Psoas muscle (tissue), 8 donors: ENCODE data around the gene ATP6AP2. TPM values are rescaled to one million over a fixed set of nuclear protein-coding genes. Genes with fewer than 3 reads are reported as not detected.
A peak's percentile ranks its signal among the peaks of the same experiment; 100 is the strongest.

Experiments
- ATAC-seq, 4 donors: fragments of 200-7000 bp; cut with Tn5 transposase; one replicate each; pipeline ENCODE4 v1.9.1; 2020; ENCODE audit warnings: moderate library complexity in 3 of 4, mild to moderate bottlenecking in 2 of 4
- DNase-seq, 2 donors: peaks; one replicate each; pipeline ENCODE4 v3.0.0-alpha.2; 2020
- H3K27ac ChIP-seq: fragments of 200-600 bp; one replicate; pipeline ENCODE4 v1.8.0; 2022
- H3K27me3 ChIP-seq, 3 donors: fragments of 200-600 bp in 1 of 3; one replicate each; pipeline versions ENCODE4 v1.6.1 to v1.8.0; 2013 to 2022; ENCODE audit warnings: low read length in 2 of 3, mild to moderate bottlenecking in 2 of 3, moderate library complexity in 1 of 3; ENCODE audit not compliant: insufficient read depth in 3 of 3
- H3K36me3 ChIP-seq, 2 donors: fragments of 200-600 bp in 1 of 2; one replicate each; pipeline versions ENCODE4 v1.6.1 to v1.8.0; 2013 to 2022; ENCODE audit warnings: low read depth in 1 of 2, mild to moderate bottlenecking in 1 of 2, moderate library complexity in 1 of 2; ENCODE audit not compliant: insufficient read depth in 1 of 2
- H3K4me1 ChIP-seq: fragments of 200-600 bp; one replicate; pipeline ENCODE4 v1.8.0; 2022
- H3K4me3 ChIP-seq: fragments of 200-600 bp; one replicate; pipeline ENCODE4 v1.8.0; 2022; ENCODE audit warnings: mild to moderate bottlenecking
- H3K9me3 ChIP-seq: fragments of 200-600 bp; one replicate; pipeline ENCODE4 v1.8.0; 2022
- WGBS, 3 donors: extraction: QIAGEN DNeasy Blood & Tissue Kit; methylation state at CpG; one replicate each; pipeline versions ENCODE4 v1.1.6 to v1.1.7; 2013; 5-methylcytosine and 5-hydroxymethylcytosine counted together
- intact Hi-C, 2 donors: fragments of 100-400 bp; cut with DNase I; formaldehyde crosslinking; loops; one replicate each; pipeline versions ENCODE4 v1.11.0 to v1.14.2; 2022
- long read RNA-seq, 2 donors: library from polyadenylated mRNA; unstranded; transcript quantifications; one replicate each; pipeline ENCODE4 v2.0.0, GENCODE V29; 2021
- polyA plus RNA-seq, 3 donors: library from polyadenylated mRNA; stranded (reverse); fragments of 200-250 nt; gene quantifications; one replicate each; pipeline ENCODE4 v1.2.3, GENCODE V29; 2013
- total RNA-seq, 4 donors: library from RNA; stranded (reverse); fragmentation: NEBNext Ultra II Directional in 2 of 4; extraction: Animal tissue kit (Norgen Biotek cat#: 25700) in 2 of 4; gene quantifications; one replicate each; pipeline versions ENCODE4 v1.2.1 to v1.2.4, GENCODE V29; 2021 to 2023
- TF ChIP-seq, protein P1 (sequence below): fragments of 200-600 bp; IDR thresholded peaks from one replicate; pipeline ENCODE4 v1.8.0; 2022; ENCODE audit warnings: antibody characterized with exemption
- donor health status: healthy with polysubstance abuse.
- donor health status: DM: no; HTN: no; CAD: no; lungs with moderate emphysema.
- donor health status: Bipolar disorder and iron deficiency.
- donor health status: healthy.
- donor health status: DM: yes; HTN: yes; CAD: no.
- donor health status: DM: no; HTN: no; CAD: no.
- donor health status: DM: no; HTN: no; CAD: no.
- donor health status: DM: yes; HTN: yes; CAD: no.

ATP6AP2 gene, protein sequence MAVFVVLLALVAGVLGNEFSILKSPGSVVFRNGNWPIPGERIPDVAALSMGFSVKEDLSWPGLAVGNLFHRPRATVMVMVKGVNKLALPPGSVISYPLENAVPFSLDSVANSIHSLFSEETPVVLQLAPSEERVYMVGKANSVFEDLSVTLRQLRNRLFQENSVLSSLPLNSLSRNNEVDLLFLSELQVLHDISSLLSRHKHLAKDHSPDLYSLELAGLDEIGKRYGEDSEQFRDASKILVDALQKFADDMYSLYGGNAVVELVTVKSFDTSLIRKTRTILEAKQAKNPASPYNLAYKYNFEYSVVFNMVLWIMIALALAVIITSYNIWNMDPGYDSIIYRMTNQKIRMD
- total RNA-seq: 10 to 100 TPM; 22.6 to 25.8 (median 24.4) TPM
- polyA plus RNA-seq: 10 to 100 TPM; 17.5 to 29.2 (median 27.5) TPM
- long read RNA-seq, donor 1, transcript ATP6AP2-217 (9 exons, 2,337 nt): major isoform, 31 of 33 reads
- long read RNA-seq, donor 1, partial matches to known transcripts: 2 of 33 reads
- long read RNA-seq, donor 1, other reads (novel, unspliced or antisense): 0 of 33 reads
- long read RNA-seq, donor 2, transcript ATP6AP2-217 (9 exons, 2,337 nt): major isoform, 40 of 51 reads
- long read RNA-seq, donor 2, partial matches to known transcripts: 4 of 51 reads
- long read RNA-seq, donor 2, other reads (novel, unspliced or antisense): 3 of 51 reads

DNA sequence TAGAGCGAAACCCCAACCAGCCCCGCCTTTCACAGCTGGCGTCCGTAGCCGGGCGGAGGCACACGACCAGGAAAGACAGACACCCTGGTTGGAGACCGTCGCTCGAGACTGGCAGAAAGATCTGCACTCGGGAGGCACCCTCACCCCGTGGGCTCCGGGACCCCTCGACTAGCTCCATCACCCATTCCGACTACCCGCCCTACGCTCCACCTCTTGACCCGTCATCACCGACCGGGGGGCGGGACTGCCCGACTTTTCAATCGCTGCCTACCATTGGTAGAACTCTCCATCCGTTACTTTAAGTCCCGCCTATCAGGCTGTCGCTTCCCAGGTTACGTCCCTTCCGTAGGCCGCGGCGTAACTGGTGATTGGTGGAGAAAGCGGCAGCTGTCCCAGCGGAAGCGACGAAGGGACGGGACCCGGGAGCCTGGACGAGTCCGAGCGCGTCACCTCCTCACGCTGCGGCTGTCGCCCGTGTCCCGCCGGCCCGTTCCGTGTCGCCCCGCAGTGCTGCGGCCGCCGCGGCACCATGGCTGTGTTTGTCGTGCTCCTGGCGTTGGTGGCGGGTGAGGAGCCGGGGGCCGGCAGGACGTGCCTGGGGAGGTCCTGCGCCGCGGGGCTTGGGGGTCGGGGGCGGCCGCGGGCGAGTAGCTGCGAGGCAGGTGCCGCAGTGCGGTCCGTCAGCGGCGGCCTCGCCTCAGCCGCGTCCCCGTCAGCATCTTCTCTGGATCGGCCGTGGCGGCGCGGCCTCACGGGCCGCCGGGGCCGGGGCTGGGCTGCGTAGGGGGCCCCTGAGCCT, at the start of gene ATP6AP2:
Gene ATP6AP2 (plus strand): TSS at position 434 of the 799 bp plus-strand sequence. CDS start 96 bp downstream, at position 530.
- peak within 1 kb of the TSS; percentile 97 for H3K27ac ChIP-seq
- WGBS, 3 donors: 0 to 24% (median 1%) methylated on average over 28 to 89 of the region's 89 CpGs
- DNase-seq: peak; percentile 89 to 95
- H3K9me3 ChIP-seq: no peaks in the 10 kb centered on the region
- TF ChIP-seq, protein P1, sequence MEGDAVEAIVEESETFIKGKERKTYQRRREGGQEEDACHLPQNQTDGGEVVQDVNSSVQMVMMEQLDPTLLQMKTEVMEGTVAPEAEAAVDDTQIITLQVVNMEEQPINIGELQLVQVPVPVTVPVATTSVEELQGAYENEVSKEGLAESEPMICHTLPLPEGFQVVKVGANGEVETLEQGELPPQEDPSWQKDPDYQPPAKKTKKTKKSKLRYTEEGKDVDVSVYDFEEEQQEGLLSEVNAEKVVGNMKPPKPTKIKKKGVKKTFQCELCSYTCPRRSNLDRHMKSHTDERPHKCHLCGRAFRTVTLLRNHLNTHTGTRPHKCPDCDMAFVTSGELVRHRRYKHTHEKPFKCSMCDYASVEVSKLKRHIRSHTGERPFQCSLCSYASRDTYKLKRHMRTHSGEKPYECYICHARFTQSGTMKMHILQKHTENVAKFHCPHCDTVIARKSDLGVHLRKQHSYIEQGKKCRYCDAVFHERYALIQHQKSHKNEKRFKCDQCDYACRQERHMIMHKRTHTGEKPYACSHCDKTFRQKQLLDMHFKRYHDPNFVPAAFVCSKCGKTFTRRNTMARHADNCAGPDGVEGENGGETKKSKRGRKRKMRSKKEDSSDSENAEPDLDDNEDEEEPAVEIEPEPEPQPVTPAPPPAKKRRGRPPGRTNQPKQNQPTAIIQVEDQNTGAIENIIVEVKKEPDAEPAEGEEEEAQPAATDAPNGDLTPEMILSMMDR: no peak
- no peaks in the 10 kb centered on the region for H3K36me3 ChIP-seq
- intact Hi-C loops: no loop called here
- peaks cover 0 to 50% (median 0%) of the 10 kb centered on the region in 3 donors for H3K27me3 ChIP-seq
- peak; percentile 98 for ATAC-seq
- peaks cover 13% of the 10 kb centered on the region for H3K4me1 ChIP-seq
- peak within 1 kb of the TSS; percentile 84 for H3K4me3 ChIP-seq

DNA sequence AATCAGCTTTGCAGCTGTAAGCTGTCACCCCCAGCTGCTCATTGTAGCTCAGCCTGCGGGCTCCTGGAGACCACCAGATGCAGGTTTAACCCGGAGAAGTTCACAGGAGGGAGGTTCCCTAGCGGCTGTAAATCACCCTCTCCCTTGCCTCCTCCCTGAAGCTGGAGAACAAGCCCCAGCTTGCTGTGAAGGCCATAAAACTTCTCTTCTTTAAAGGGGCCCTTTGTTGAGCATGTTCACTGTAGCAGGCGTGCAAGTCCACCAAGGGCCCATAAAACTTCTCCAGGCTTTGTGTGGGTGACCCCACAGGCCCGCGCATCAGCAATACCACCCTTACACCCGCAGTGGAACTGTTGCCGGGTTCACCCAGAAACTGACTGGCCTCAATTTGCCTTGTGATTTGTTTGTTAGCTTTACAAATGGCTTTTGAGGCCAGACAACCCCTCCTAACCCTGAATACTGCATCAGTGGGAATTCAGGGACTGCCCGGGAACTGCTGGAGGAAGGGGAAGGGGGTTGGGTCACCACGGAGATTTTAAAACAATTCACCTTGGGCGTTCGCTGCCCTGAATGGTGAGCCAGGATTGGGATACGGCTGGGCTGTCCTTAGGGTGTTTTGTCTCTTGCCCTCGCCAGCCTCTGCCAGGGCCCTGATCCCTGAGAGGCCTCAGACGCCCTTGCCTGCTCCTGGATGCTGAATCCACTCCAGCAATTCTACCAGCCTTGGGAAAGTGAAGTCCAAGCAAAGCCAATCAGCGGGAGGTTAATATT, 49.5 kb upstream of the ATP6AP2 start:
- 43 to 52% (median 51%) methylated on average over 15 to 16 of the region's 16 CpGs for WGBS, 3 donors
- TF ChIP-seq, protein P1: no peak
- Histone ChIP-seq H3K27me3 (peaks cover 0 to 68% (median 0%) of the 10 kb centered on the region in 3 donors), H3K4me3 (no peak overlapping the region), H3K36me3 (no peaks in the 10 kb centered on the region), H3K9me3 (no peaks in the 10 kb centered on the region), H3K27ac (no peak overlapping the region), H3K4me1 (no peaks in the 10 kb centered on the region)
- no peak for DNase-seq
- intact Hi-C loops: no loop called here
- ATAC-seq: no peak

DNA sequence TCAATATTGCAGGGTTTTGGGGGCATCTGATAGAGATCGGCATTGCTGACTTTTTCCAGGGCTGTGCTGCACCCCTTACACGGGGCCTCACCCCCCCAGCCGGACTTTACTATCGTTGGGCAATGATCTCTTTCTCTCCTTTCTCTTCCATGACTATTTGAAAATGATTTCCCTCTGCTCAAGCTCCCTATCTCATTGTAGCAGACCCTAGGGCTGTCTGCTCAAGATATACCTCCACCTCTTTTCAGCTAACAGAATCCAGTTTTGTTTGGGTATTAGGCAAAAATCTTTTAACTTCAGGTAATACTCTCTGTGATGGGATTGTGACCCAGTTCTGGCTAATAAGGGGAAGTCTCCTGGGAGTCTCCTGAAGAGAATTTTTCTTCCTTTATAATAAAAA, 43.5 kb upstream of the ATP6AP2 start:
- H3K4me1 ChIP-seq: no peaks in the 10 kb centered on the region
- no peaks in the 10 kb centered on the region for H3K36me3 ChIP-seq
- peaks cover 0 to 66% (median 0%) of the 10 kb centered on the region in 3 donors for H3K27me3 ChIP-seq
- H3K9me3 ChIP-seq: no peaks in the 10 kb centered on the region
- ATAC-seq (no peak), DNase-seq (no peak)
- intact Hi-C loops: no loop called here
- 67 to 93% (median 89%) methylated on average over 4 of the region's 4 CpGs for WGBS, 3 donors
- TF ChIP-seq, protein P1: no peak
- no peak overlapping the region for H3K27ac ChIP-seq
- no peak overlapping the region for H3K4me3 ChIP-seq

DNA sequence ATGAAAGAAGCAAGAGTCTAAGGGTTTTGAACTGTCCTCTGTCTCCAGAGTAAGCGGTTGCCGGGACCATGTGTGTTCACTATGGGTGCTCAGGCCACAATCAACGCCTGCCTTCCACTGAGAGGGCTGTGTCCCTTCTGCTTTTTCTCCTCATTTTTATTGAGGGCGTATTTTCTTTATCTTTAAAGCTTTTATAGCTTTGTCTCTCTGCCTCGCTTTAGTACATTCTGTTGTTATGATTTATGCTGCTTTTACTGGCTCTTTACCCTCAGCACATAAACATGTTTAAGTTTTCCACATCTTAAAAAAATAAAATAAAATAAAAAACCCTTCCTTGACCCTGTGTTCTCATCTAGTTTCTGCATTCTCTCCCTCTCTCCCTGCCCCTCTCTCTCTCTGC, 42.4 kb upstream of the ATP6AP2 start:
- Histone ChIP-seq H3K4me1 (no peaks in the 10 kb centered on the region), H3K9me3 (no peaks in the 10 kb centered on the region), H3K36me3 (no peaks in the 10 kb centered on the region), H3K27ac (no peak overlapping the region), H3K27me3 (peaks cover 0 to 62% (median 0%) of the 10 kb centered on the region in 3 donors), H3K4me3 (no peak overlapping the region)
- DNase-seq (no peak), ATAC-seq (no peak)
- intact Hi-C loops: no loop called here
- TF ChIP-seq, protein P1: no peak
- WGBS, 3 donors: 84 to 94% (median 92%) methylated on average over 4 to 5 of the region's 5 CpGs
